GM12878 (cell line): Measurements from ENCODE around the gene VIPR2. TPM values are rescaled to one million over a fixed set of nuclear protein-coding genes. Genes with fewer than 3 reads are reported as not detected.

ENCODE experiments used
- ATAC-seq: fragments of 200-7000 bp; cut with Tn5 transposase; 3 replicates; pipeline ENCODE4 v1.9.1; 2020; ENCODE audit warnings: mild to moderate bottlenecking, moderate library complexity
- BruUV-seq: library from RNA; stranded (reverse); fragments of 400-500 nt; replicated peaks from 2 replicates; lab custom pipeline; 2021; lab: Mats Ljungman, UMichigan
- CTCF ChIA-PET: fragments of 300-600 bp; sonication (Branson Sonifier 250); formaldehyde crosslinking; extraction: SDS; loops from one replicate; lab custom pipeline; 2021; ENCODE audit warnings: inconsistent platforms; lab: Yijun Ruan, JAX
- POLR2A ChIA-PET: fragments of 350-600 bp; formaldehyde crosslinking; extraction: SDS; loops from one replicate; lab custom pipeline; 2021; ENCODE audit warnings: inconsistent platforms; lab: Charles Lee
- RAD21 ChIA-PET: fragments of 300-600 bp; sonication (Branson Sonifier 250); formaldehyde crosslinking; loops from one replicate; lab custom pipeline; 2023; ENCODE audit warnings: antibody characterized with exemption; ENCODE audit not compliant: unreplicated experiment; lab: Charles Lee
- SMC1A ChIA-PET: fragments of 300-600 bp; sonication (Branson Sonifier 250); formaldehyde crosslinking; loops from one replicate; lab custom pipeline; 2023; ENCODE audit not compliant: unreplicated experiment, uncharacterized antibody; lab: Charles Lee
- DNase-seq: peaks from one replicate; pipeline ENCODE4 v3.0.0-alpha.2; 2011; ENCODE audit warnings: low read depth, low spot score
- FAIRE-seq: peaks from 3 replicates; lab custom pipeline; 2011; peaks lifted over from hg19 to GRCh38; lab: Jason Lieb, UNC
- H2AFZ ChIP-seq: 2 replicates; pipeline ENCODE4 v1.6.0; 2011; ENCODE audit warnings: low read depth, low read length, control low read depth; ENCODE audit not compliant: control insufficient read depth
- H3K27ac ChIP-seq: 2 replicates; pipeline ENCODE4 v1.5.1; 2011; ENCODE audit warnings: control low read depth; ENCODE audit not compliant: control insufficient read depth, insufficient read depth
- H3K27me3 ChIP-seq, 2 experiments: replicated peaks in 1 of 2; 2 replicates each; pipeline versions ENCODE4 v1.6.0 to v1.6.1; 2011; ENCODE audit warnings: low read length in 1 of 2; ENCODE audit not compliant: control insufficient read depth in 2 of 2, insufficient read depth in 2 of 2
- H3K36me3 ChIP-seq, 2 experiments: 2 replicates each; pipeline ENCODE4 v1.5.1; 2011; ENCODE audit warnings: low read length in 1 of 2; ENCODE audit not compliant: control insufficient read depth in 2 of 2, insufficient read depth in 2 of 2
- H3K4me1 ChIP-seq: 2 replicates; pipeline ENCODE4 v1.6.1; 2011; ENCODE audit warnings: mild to moderate bottlenecking, low read length, moderate library complexity, mixed read lengths; ENCODE audit not compliant: control insufficient read depth, insufficient read depth
- H3K4me2 ChIP-seq: 2 replicates; pipeline ENCODE4 v1.6.0; 2011; ENCODE audit warnings: control low read depth; ENCODE audit not compliant: control insufficient read depth, insufficient read depth
- H3K4me3 ChIP-seq: fragments of 200-600 bp; sonication (generic); 2 replicates; pipeline ENCODE4 v1.5.1; 2016
- H3K79me2 ChIP-seq: 2 replicates; pipeline ENCODE4 v1.6.0; 2011; ENCODE audit warnings: low read length; ENCODE audit not compliant: control insufficient read depth, insufficient read depth
- H3K9ac ChIP-seq: 2 replicates; pipeline ENCODE4 v1.8.0; 2011; ENCODE audit warnings: low read length, control low read depth, mixed read lengths; ENCODE audit not compliant: control insufficient read depth, insufficient read depth
- H3K9me3 ChIP-seq: replicated peaks from 3 replicates; pipeline ENCODE4 v1.5.1; 2011; ENCODE audit warnings: mild to moderate bottlenecking, low read length; ENCODE audit not compliant: control insufficient read depth, insufficient read depth
- H4K20me1 ChIP-seq: 2 replicates; pipeline ENCODE4 v1.6.0; 2011; ENCODE audit not compliant: control insufficient read depth, insufficient read depth
- BACH1 ChIP-seq: fragments of 450-650 bp; IDR thresholded peaks from 2 replicates; pipeline ENCODE4 v1.6.1; 2017; ENCODE audit warnings: mild to moderate bottlenecking, borderline replicate concordance
- CBX5 ChIP-seq: sonication (generic); IDR thresholded peaks from 2 replicates; pipeline ENCODE4 v1.6.1; 2016; ENCODE audit warnings: low read depth, moderate library complexity, mild to moderate bottlenecking, inconsistent platforms
- CHD2 ChIP-seq: IDR thresholded peaks from 2 replicates; pipeline ENCODE4 v1.6.1; 2011; ENCODE audit warnings: low read depth, low read length, improper control_type of control experiment, borderline replicate concordance
- CHD4 ChIP-seq: fragments of 200-600 bp; sonication (generic); IDR thresholded peaks from 2 replicates; pipeline ENCODE4 v1.6.1; 2016; ENCODE audit warnings: mild to moderate bottlenecking
- FOXK2 ChIP-seq: fragments of 450-650 bp; IDR thresholded peaks from 2 replicates; pipeline ENCODE4 v1.6.1; 2017; ENCODE audit warnings: mild to moderate bottlenecking, moderate library complexity
- GATAD2B ChIP-seq: fragments of 450-650 bp; conservative IDR thresholded peaks from 2 replicates; pipeline ENCODE4 v1.6.1; 2017; ENCODE audit warnings: low read depth, mild to moderate bottlenecking, moderate library complexity
- HDAC2 ChIP-seq: fragments of 200-600 bp; sonication (generic); IDR thresholded peaks from 2 replicates; pipeline ENCODE4 v1.6.1; 2017
- JUND ChIP-seq: IDR thresholded peaks from 2 replicates; pipeline ENCODE4 v1.6.1; 2012; ENCODE audit warnings: low read depth, mild to moderate bottlenecking, low read length, improper control_type of control experiment, moderate library complexity
- KDM1A ChIP-seq: fragments of 200-600 bp; sonication (generic); IDR thresholded peaks from 2 replicates; pipeline ENCODE4 v1.6.1; 2016; ENCODE audit warnings: borderline replicate concordance
- POLR2AphosphoS2 ChIP-seq: IDR thresholded peaks from 2 replicates; pipeline ENCODE4 v1.6.1; 2011; ENCODE audit warnings: low read depth, mild to moderate bottlenecking, low read length, improper control_type of control experiment, moderate library complexity
- POU2F2 ChIP-seq: IDR thresholded peaks from 3 replicates; pipeline ENCODE4 v1.6.1; 2011; ENCODE audit warnings: low read depth, mild to moderate bottlenecking, low read length, borderline replicate concordance
- SIX5 ChIP-seq: IDR thresholded peaks from 2 replicates; pipeline ENCODE4 v1.6.1; 2011; ENCODE audit warnings: mild to moderate bottlenecking, low read depth, low read length, moderate library complexity; ENCODE audit not compliant: severe bottlenecking
- ZNF274 ChIP-seq: IDR thresholded peaks from one replicate; pipeline ENCODE4 v1.8.0; 2011; ENCODE audit not compliant: insufficient read length, insufficient read depth
- ZNF384 ChIP-seq: IDR thresholded peaks from 2 replicates; pipeline ENCODE4 v1.6.1; 2012; ENCODE audit warnings: low read depth, mild to moderate bottlenecking, low read length, improper control_type of control experiment, borderline replicate concordance
- ZNF687 ChIP-seq: fragments of 450-650 bp; IDR thresholded peaks from 2 replicates; pipeline ENCODE4 v1.6.1; 2017; ENCODE audit warnings: mild to moderate bottlenecking, moderate library complexity
- WGBS: methylation state at CpG from one replicate; pipeline ENCODE4 v1.1.6; 2016; ENCODE audit warnings: low lambda C conversion rate; ENCODE audit not compliant: insufficient replicate concordance, insufficient coverage; ENCODE audit errors: missing lambda C conversion rate; 5-methylcytosine and 5-hydroxymethylcytosine counted together
- in situ Hi-C: fragments of 300-500 bp; cut with MboI; formaldehyde crosslinking; loops from 9 replicates; pipeline ENCODE4 v1.14.3; 2018; ENCODE audit warnings: mixed read lengths
- intact Hi-C: fragments of 100-400 bp; cut with micrococcal nuclease; formaldehyde crosslinking; loops from one replicate; pipeline ENCODE4 v1.14.2; 2022; ENCODE audit not compliant: unreplicated experiment
- polyA plus RNA-seq, 11 experiments: library from polyadenylated mRNA; depleted of rRNA in 4 of 11; unstranded in 6 of 11; stranded (reverse) in 5 of 11; fragments of >200 nt; fragmentation: Nextera tagmentation in 4 of 11; fragmentation: Illumina TruSeq in 1 of 11; extraction: Ambion mirVana in 4 of 11; extraction: Trizol in 1 of 11; gene quantifications; 1 replicate in 1 of 11; 2 replicates in 10 of 11; pipeline versions ENCODE4 v1.2.1 to v1.2.3, GENCODE V29; 2011 to 2016; ENCODE audit warnings: inconsistent platforms in 2 of 11, missing spikeins in 2 of 11, low read depth in 1 of 11
- total RNA-seq, 4 experiments: library from RNA; depleted of rRNA in 3 of 4; stranded (reverse); fragments of >200 nt in 3 of 4; fragmentation: Illumina TruSeq in 1 of 4; extraction: Trizol in 1 of 4; gene quantifications; 2 replicates each; pipeline versions ENCODE4 v1.2.1 to v1.2.3, GENCODE V29; 2013 to 2021
- TF ChIP-seq, protein P1 (sequence below): fragments of 450-650 bp; IDR thresholded peaks from 2 replicates; pipeline ENCODE4 v1.6.1; 2017; ENCODE audit warnings: borderline replicate concordance

The VIPR2 gene
- total and polyA plus RNA-seq, 10 of the 15 experiments (the other 5 are each of a cell fraction or from before 2014, with no cell fraction given) = not detected

DNA sequence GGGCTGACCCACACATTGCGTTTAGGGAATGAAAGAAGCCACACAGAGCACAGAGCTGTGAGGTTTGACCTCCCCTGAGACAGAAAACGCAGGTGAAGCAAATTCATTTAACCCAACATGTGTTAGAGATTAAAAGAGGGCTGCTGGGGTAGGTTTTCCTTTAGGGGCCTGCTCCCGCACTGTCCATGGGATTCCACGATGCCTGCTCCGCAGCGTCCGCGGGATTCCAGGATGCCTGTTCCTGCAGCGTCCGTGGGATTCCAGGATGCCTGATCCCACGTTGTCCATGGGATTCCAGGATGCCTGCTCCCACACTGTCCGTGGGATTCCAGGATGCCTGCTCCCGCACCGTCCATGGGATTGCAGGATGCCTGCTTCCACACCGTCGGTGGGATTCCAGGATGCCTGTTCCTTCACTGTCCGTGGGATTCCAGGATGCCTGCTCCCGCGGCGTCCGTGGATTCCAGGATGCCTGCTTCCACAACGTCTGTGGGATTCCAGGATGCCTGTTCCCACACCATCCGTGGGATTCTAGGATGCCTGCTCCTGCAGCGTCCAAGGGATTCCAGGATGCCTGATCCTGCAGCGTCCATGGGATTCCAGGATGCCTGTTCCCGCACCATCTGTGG is 78.7 kb downstream of the VIPR2 start (continued):
- no peak for TF ChIP-seq ZNF687
- no peak for TF ChIP-seq CHD4
- no peak for TF ChIP-seq POLR2AphosphoS2
- no peak for TF ChIP-seq SIX5
- no peak for TF ChIP-seq ZNF384
- no peak for TF ChIP-seq POU2F2

DNA sequence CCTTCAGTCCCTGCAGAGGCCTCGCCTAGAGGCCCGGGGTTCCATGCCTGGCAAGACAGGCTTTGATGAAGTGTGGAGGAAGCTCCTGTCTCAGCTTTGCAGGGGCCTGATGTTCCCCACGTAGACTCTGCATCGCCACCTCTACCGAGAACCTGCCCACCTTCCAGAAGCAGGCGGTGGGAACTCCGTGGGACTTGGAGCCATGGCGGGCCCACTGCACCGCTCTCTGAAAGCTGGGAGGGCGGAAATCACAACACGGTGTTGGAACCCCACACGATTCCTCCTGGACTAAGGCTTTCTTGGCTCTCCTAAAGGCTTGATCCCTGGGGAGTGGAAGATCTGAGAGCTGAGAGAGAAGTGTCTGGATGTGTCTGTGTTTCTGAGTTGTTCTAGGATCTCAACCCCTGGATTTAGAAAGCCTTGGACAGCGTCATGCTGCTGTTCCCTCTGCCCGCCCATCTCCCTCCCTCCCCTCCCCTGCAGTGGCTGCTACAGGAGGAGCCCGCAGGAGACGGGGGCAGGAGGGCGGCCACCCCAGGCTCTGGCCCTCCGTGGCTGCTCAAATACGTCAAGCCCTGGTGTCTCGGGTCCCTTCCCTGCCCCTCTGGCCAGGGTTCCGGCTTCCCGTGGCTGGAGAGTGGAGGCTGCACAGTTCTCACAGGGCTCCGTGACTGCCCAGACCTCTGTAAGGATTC is 79.7 kb downstream of the VIPR2 start:
- in situ Hi-C loops = no loop called here
- ChIA-PET SMC1A (no interaction called here), RAD21 (no interaction called here), POLR2A (no interaction called here), CTCF (interaction anchor here (0.5 kb wide), 1 partner anchor 16 kb away, joined by 3 read pairs; no protein-coding TSS in a partner anchor)
- Histone ChIP-seq H3K27me3 (no peaks in the 10 kb centered on the region), H2AFZ (no peak overlapping the region), H3K36me3 (no peaks in the 10 kb centered on the region), H3K4me1 (no peaks in the 10 kb centered on the region), H3K9ac (no peak overlapping the region), H3K9me3 (no peaks in the 10 kb centered on the region; the same call in 2 of the 3 replicates), H4K20me1 (no peaks in the 10 kb centered on the region), H3K4me3 (no peak overlapping the region), H3K4me2 (no peak overlapping the region), H3K79me2 (no peaks in the 10 kb centered on the region), H3K27ac (no peak overlapping the region)
- FAIRE-seq (no peak), ATAC-seq (no peak), DNase-seq (no peak)
- intact Hi-C loops = no loop called here
- TF ChIP-seq KDM1A = no peak
- TF ChIP-seq BACH1 = no peak
- TF ChIP-seq JUND = no peak
- TF ChIP-seq, protein P1, sequence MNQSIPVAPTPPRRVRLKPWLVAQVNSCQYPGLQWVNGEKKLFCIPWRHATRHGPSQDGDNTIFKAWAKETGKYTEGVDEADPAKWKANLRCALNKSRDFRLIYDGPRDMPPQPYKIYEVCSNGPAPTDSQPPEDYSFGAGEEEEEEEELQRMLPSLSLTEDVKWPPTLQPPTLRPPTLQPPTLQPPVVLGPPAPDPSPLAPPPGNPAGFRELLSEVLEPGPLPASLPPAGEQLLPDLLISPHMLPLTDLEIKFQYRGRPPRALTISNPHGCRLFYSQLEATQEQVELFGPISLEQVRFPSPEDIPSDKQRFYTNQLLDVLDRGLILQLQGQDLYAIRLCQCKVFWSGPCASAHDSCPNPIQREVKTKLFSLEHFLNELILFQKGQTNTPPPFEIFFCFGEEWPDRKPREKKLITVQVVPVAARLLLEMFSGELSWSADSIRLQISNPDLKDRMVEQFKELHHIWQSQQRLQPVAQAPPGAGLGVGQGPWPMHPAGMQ = no peak
- TF ChIP-seq ZNF274 = no peak
- no peak for TF ChIP-seq GATAD2B
- no peak for TF ChIP-seq CBX5
- TF ChIP-seq CHD2 = no peak
- no peak for TF ChIP-seq HDAC2
- TF ChIP-seq POU2F2 = no peak
- no peak for TF ChIP-seq FOXK2
- 57% methylated on average over 18 of the region's 23 CpGs for WGBS
- no TSS peak for BruUV-seq
